Cardiac fibroblast (primary cell): Measurements from ENCODE around the gene RAB12.
"Not testable (repeated sequence)": the region's sequence is repeated elsewhere in the genome, so short reads cannot be mapped to it uniquely, and the experiment has no call there.

ENCODE experiments used
- DNase-seq, 2 donors: peaks; one replicate each; pipeline versions ENCODE4 v3.0.0 to v3.0.0-alpha.2; 2010; ENCODE audit warnings: low read depth in 2 of 2
- H3K4me3 ChIP-seq, 2 donors: replicated peaks in 1 of 2; 1 replicate in 1 of 2; 2 replicates in 1 of 2; pipeline ENCODE4 v1.5.1; 2011; ENCODE audit warnings: low read depth in 2 of 2, low read length in 2 of 2, mild to moderate bottlenecking in 2 of 2, moderate library complexity in 1 of 2
- CTCF ChIP-seq: IDR thresholded peaks from one replicate; pipeline ENCODE4 v1.5.1; 2011; ENCODE audit warnings: low read depth, mild to moderate bottlenecking, low read length, inconsistent platforms

RAB12 gene

DNA sequence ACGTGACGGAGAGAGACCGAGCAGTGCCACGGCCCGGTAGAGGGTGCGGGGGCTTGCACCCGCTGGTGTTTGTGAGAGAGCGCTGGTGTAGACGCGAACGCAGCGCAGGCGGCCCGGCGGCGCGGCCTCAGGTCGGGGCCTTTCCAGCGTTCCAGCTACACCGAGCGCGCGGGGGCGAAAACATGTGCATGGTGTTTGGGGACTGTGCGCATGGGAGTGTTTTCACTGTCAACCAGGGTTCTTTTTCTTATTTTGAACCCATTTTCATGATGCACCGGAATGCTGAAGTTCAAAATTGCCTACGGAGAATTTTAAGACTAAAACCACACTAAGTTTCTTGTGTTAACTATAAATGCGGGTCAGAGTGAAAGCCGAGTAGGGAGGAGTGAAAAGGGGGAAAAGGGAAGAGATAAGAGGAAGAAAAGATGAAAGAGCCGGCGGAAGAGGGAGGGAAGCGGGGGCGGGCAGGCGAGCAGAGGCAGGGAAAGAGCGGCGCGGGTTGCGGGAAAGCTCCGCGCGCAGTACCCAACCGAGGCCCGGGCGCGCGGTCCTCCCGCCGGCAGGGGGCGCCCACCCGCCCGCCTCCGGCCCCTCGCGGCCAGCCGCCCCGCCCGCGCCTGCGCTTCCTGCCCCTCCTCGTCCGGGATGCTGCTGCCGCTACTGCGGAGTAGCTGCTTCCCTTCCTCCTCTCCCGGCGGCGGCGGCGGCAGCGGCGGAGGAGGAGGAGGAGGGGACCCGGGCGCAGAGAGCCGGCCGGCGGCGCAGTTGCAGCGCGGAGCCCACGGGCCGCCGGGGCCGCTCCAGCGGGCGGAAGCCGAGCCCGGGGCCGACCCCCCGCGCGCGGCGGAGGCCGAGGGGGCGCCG lies at the start of gene RAB12:
TSS of gene RAB12 (plus strand) at position 643 of the 864 bp plus-strand sequence. CDS start at position 646, 3 bp downstream.
- DNase-seq: peak; percentile 85 to 92
- TF ChIP-seq CTCF: peak; percentile 15
- peak within 1 kb of the TSS; percentile 71 to 73 for H3K4me3 ChIP-seq

- peak in 1 of 2 donors; percentile 18 for DNase-seq
These were observed 49.5 kb upstream of the RAB12 start for GRCh38 chr18:8559612-8560186.

GRCh38 chr18:8561123-8561910 lies 47.9 kb upstream of the RAB12 start:
- no peak for DNase-seq
- no peak for TF ChIP-seq CTCF
- no peak overlapping the region for H3K4me3 ChIP-seq

More at GRCh38 chr18:8559612-8560186, 49.5 kb upstream of the RAB12 start:
- TF ChIP-seq CTCF: no peak
- H3K4me3 ChIP-seq: no peak overlapping the region

DNA sequence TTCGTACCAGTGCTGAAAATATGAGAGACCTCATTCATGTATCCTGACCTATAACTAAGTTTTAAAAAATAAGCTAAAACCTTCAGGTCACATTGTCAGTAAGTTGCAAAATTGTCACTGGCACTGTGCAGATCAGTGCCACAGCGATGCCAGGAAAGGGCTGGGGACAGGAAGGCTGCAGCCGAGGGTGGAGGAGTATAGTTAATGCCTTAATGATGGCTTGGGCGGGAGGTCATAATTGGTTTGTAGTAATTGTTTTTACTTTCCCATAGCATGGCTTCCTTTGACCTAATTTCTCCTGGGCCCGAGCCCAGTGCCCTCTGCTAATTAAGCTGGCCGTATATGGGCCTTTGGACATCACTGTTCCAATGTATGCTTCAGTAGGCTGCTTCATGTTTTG lies 47.2 kb upstream of the RAB12 start:
- H3K4me3 ChIP-seq: no peak overlapping the region
- no peak for TF ChIP-seq CTCF
- DNase-seq: no peak

- H3K4me3 ChIP-seq: no peak overlapping the region
- no peak for TF ChIP-seq CTCF
- DNase-seq: no peak
These were observed 46.3 kb upstream of the RAB12 start for GRCh38 chr18:8562919-8563318.

DNA sequence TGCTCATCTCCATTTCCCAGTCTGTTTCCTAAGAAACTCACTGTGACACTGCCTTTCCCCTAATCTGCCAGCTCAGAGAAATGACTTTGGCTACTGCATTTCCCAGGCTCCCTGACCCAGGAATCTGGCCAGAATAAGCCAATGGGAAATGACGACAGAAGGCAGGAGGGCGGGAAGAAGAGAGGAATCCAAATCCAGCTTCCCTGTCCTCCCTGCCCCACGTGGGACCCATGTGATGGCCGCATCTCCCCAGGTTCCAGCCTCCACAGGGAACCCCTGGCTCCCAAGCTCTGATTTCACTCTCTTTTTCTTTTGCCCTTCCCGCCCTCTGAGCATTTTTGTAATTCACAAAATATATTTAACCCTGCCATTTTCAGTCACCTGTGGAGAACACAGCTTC lies 37.8 kb upstream of the RAB12 start:
- no peak overlapping the region for H3K4me3 ChIP-seq
- no peak for DNase-seq
- no peak for TF ChIP-seq CTCF

GRCh38 chr18:8573766-8574165 lies 35.5 kb upstream of the RAB12 start:
- H3K4me3 ChIP-seq, DNase-seq: not testable (repeated sequence)
